HL-60 (cell line): ENCODE data around the gene LAMA5.

Experiments used
- GABPA ChIP-seq: IDR thresholded peaks from 2 replicates; pipeline ENCODE4 v1.6.1; 2012; ENCODE audit warnings: low read depth
- POLR2AphosphoS5 ChIP-seq: IDR thresholded peaks from 2 replicates; pipeline ENCODE4 v1.6.1; 2012; ENCODE audit warnings: low read depth
- REST ChIP-seq: IDR thresholded peaks from 2 replicates; pipeline ENCODE4 v1.6.1; 2012; ENCODE audit warnings: low read depth; ENCODE audit not compliant: insufficient replicate concordance
- SPI1 ChIP-seq: IDR thresholded peaks from 2 replicates; pipeline ENCODE4 v1.6.1; 2012; ENCODE audit warnings: low read depth, mild to moderate bottlenecking, borderline replicate concordance
- TF ChIP-seq, protein P1 (sequence below): IDR thresholded peaks from one replicate; pipeline ENCODE4 v1.5.1; 2011; ENCODE audit warnings: low read length, control low read depth, inconsistent platforms; ENCODE audit not compliant: insufficient read depth

GRCh38 chr20:62308102-62308822, 58.9 kb downstream of the LAMA5 start:
- TF ChIP-seq, protein P1, sequence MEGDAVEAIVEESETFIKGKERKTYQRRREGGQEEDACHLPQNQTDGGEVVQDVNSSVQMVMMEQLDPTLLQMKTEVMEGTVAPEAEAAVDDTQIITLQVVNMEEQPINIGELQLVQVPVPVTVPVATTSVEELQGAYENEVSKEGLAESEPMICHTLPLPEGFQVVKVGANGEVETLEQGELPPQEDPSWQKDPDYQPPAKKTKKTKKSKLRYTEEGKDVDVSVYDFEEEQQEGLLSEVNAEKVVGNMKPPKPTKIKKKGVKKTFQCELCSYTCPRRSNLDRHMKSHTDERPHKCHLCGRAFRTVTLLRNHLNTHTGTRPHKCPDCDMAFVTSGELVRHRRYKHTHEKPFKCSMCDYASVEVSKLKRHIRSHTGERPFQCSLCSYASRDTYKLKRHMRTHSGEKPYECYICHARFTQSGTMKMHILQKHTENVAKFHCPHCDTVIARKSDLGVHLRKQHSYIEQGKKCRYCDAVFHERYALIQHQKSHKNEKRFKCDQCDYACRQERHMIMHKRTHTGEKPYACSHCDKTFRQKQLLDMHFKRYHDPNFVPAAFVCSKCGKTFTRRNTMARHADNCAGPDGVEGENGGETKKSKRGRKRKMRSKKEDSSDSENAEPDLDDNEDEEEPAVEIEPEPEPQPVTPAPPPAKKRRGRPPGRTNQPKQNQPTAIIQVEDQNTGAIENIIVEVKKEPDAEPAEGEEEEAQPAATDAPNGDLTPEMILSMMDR: no peak
- TF ChIP-seq POLR2AphosphoS5 (no peak; the same call in 1 of the 2 replicates), REST (no peak), GABPA (no peak), SPI1 (no peak)
